Loucy (cell line): ENCODE results near the gene ADORA1.

Experiments used
- H2AFZ ChIP-seq: fragments of 200-600 bp; sonication (generic); 2 replicates; pipeline ENCODE4 v1.6.0; 2016; ENCODE audit warnings: antibody characterized with exemption, mild to moderate bottlenecking, low read length, moderate library complexity
- H3F3A ChIP-seq: fragments of 200-600 bp; 2 replicates; pipeline ENCODE4 v1.6.0; 2016; ENCODE audit warnings: antibody characterized with exemption, low read depth, mild to moderate bottlenecking
- H3K27me3 ChIP-seq: fragments of 200-600 bp; sonication (generic); 2 replicates; pipeline ENCODE4 v1.6.1; 2014; ENCODE audit warnings: low read length, mild to moderate bottlenecking; ENCODE audit not compliant: insufficient read depth, poor library complexity, severe bottlenecking
- H3K36me3 ChIP-seq: fragments of 200-600 bp; sonication (generic); 2 replicates; pipeline ENCODE4 v1.6.1; 2016; ENCODE audit warnings: low read length; ENCODE audit not compliant: insufficient read depth
- H3K4me1 ChIP-seq: fragments of 200-600 bp; sonication (generic); 2 replicates; pipeline ENCODE4 v1.5.1; 2014; ENCODE audit warnings: low read length, mild to moderate bottlenecking; ENCODE audit not compliant: insufficient read depth, poor library complexity, severe bottlenecking
- H3K4me2 ChIP-seq: fragments of 200-600 bp; sonication (generic); 2 replicates; pipeline ENCODE4 v1.6.0; 2014; ENCODE audit warnings: antibody characterized with exemption, low read length, low read depth, mild to moderate bottlenecking; ENCODE audit not compliant: poor library complexity, severe bottlenecking
- H3K4me3 ChIP-seq: fragments of 200-600 bp; sonication (generic); 2 replicates; pipeline ENCODE4 v1.5.1; 2014; ENCODE audit warnings: low read length, mild to moderate bottlenecking, mixed read lengths; ENCODE audit not compliant: poor library complexity, severe bottlenecking
- H3K79me2 ChIP-seq: fragments of 200-600 bp; sonication (generic); 2 replicates; pipeline ENCODE4 v1.6.1; 2014; ENCODE audit warnings: low read length; ENCODE audit not compliant: insufficient read depth
- H3K9ac ChIP-seq: fragments of 200-600 bp; sonication (generic); 2 replicates; pipeline ENCODE4 v1.6.0; 2014; ENCODE audit warnings: mild to moderate bottlenecking, low read depth, low read length, moderate library complexity; ENCODE audit not compliant: poor library complexity, severe bottlenecking
- H3K9me2 ChIP-seq: fragments of 200-600 bp; sonication (generic); replicated peaks from 2 replicates; pipeline ENCODE4 v1.6.1; 2016; ENCODE audit warnings: low read depth, low read length, mixed read lengths
- H3K9me3 ChIP-seq: fragments of 200-600 bp; sonication (generic); 2 replicates; pipeline ENCODE4 v1.6.1; 2014; ENCODE audit warnings: mild to moderate bottlenecking, antibody characterized with exemption, low read length, low read depth; ENCODE audit not compliant: insufficient read depth
- H4K20me1 ChIP-seq: fragments of 200-600 bp; sonication (generic); 2 replicates; pipeline ENCODE4 v1.6.0; 2014; ENCODE audit warnings: antibody characterized with exemption, low read length, mild to moderate bottlenecking; ENCODE audit not compliant: insufficient read depth, poor library complexity, severe bottlenecking
- CTCF ChIP-seq: fragments of 200-600 bp; sonication (generic); conservative IDR thresholded peaks from 2 replicates; pipeline ENCODE4 v1.5.1; 2014; ENCODE audit warnings: mild to moderate bottlenecking, antibody characterized with exemption, low read length
- EZH2phosphoT487 ChIP-seq: fragments of 200-600 bp; IDR thresholded peaks from 2 replicates; pipeline ENCODE4 v1.6.1; 2018; ENCODE audit warnings: antibody characterized with exemption, mild to moderate bottlenecking, moderate library complexity, borderline replicate concordance

Gene ADORA1

GRCh38 chr1:203103829-203104495 lies 23.6 kb upstream of the ADORA1 start:
- Histone ChIP-seq H3K4me1 (no peaks in the 10 kb centered on the region), H3K36me3 (no peaks in the 10 kb centered on the region), H3K79me2 (no peaks in the 10 kb centered on the region), H3K4me2 (no peak overlapping the region), H3K9me2 (no peaks in the 10 kb centered on the region), H3K4me3 (no peak overlapping the region), H3K9me3 (no peaks in the 10 kb centered on the region), H3K9ac (no peak overlapping the region), H3F3A (no peaks in the 10 kb centered on the region), H4K20me1 (no peaks in the 10 kb centered on the region), H3K27me3 (no peaks in the 10 kb centered on the region), H2AFZ (no peak overlapping the region)
- TF ChIP-seq CTCF (no peak), EZH2phosphoT487 (no peak)

DNA sequence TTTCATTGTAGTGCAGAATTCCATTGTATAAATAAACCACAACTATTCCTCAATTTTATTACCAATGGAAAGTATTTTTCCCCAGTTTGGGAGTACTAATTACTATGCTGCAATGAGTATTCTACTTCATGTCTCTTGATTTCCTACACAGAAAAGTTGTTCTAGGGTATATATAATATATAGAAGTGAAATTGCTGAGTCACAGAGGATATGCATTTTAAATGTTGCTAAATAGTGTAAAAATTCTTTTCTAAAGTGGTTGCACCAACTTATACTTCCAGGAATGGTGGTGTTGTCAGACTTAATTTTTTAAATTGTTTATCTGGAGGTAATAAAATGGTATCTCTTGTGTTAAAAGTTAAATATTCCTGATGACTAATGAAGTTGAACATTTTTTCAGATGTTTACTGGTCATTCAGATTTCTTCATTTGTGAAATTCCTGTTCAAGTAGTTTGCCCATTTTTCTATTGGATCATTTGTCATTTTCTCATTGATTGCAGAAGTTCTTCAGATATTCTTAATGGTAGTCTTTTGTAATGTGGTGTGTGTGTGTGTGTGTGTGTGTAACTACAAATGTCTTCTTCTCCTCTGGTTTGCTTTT lies 22.6 kb upstream of the ADORA1 start:
- no peak overlapping the region for H3K9ac ChIP-seq
- H3K4me3 ChIP-seq, result no peak overlapping the region
- no peaks in the 10 kb centered on the region for H3K36me3 ChIP-seq
- TF ChIP-seq CTCF (no peak), EZH2phosphoT487 (no peak)
- no peaks in the 10 kb centered on the region for H3F3A ChIP-seq
- H2AFZ ChIP-seq, result no peak overlapping the region
- H3K79me2 ChIP-seq, result no peaks in the 10 kb centered on the region
- no peaks in the 10 kb centered on the region for H3K27me3 ChIP-seq
- no peak overlapping the region for H3K4me2 ChIP-seq
- H4K20me1 ChIP-seq, result no peaks in the 10 kb centered on the region
- no peaks in the 10 kb centered on the region for H3K9me2 ChIP-seq
- H3K9me3 ChIP-seq, result no peaks in the 10 kb centered on the region
- no peaks in the 10 kb centered on the region for H3K4me1 ChIP-seq

- Histone ChIP-seq H3K4me1 (no peaks in the 10 kb centered on the region), H3K27me3 (peaks cover 9% of the 10 kb centered on the region), H3K4me2 (no peak overlapping the region), H3K9ac (no peak overlapping the region), H4K20me1 (no peaks in the 10 kb centered on the region), H3K79me2 (no peaks in the 10 kb centered on the region), H3K4me3 (no peak overlapping the region), H3F3A (no peaks in the 10 kb centered on the region), H2AFZ (no peak overlapping the region), H3K9me3 (no peaks in the 10 kb centered on the region), H3K36me3 (no peaks in the 10 kb centered on the region), H3K9me2 (no peaks in the 10 kb centered on the region)
- TF ChIP-seq CTCF (no peak), EZH2phosphoT487 (no peak)
Observed at GRCh38 chr1:203112475-203112874, 15.1 kb upstream of the ADORA1 start.
